ENCODE data around the gene YWHAQ. TPM values are rescaled to one million over a fixed set of nuclear protein-coding genes. Genes with fewer than 3 reads are reported as not detected.

Gene YWHAQ
- total RNA-seq, 1 donor from 2014 or later, result 655 TPM

DNA sequence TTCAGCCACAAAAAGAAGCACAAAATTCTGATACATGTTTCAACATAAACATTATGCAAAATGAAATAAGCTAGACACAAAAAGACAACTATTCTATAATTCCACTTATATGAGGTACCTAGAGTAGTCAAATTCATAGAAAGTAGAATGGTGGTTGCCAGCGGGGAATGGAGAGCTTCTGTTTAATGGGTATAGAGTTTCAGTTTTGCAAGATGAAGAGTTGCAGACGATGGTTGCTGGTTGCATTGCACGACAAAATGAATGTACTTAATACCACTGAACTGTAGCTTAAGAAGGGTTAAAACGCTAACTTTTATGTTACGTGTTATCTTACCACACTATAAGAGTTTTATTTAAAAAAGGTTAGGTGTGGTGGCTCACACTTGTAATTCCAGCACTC lies 13.5 kb downstream of the YWHAQ start:
- TF ChIP-seq CTCF (IDR thresholded peaks at IDR 0.05) (no peak), EZH2phosphoT487 (IDR thresholded peaks at IDR 0.05) (no peak), EZH2 (IDR thresholded peaks at IDR 0.05) (no peak)
- H4K20me1 ChIP-seq (ENCODE audit: low read depth), result peaks cover 96% of the 10 kb centered on the region
- H3K27ac ChIP-seq, result no peak overlapping the region
- Mint-ChIP-seq H3K27ac (no peak overlapping the region), H3K27me3 (ENCODE audit: insufficient read depth, low read depth) (no peaks in the 10 kb centered on the region), H3K4me1 (peaks cover 8% of the 10 kb centered on the region), H3K9me3 (peaks cover 26% of the 10 kb centered on the region), H3K36me3 (peaks cover 78% of the 10 kb centered on the region), H3K4me3 (no peak overlapping the region)
- no peak overlapping the region for H2AFZ ChIP-seq (replicated peaks)
- H3F3A ChIP-seq (ENCODE audit: low read depth), result no peaks in the 10 kb centered on the region
- H3K4me2 ChIP-seq, result no peak overlapping the region
- H3K79me2 ChIP-seq (ENCODE audit: low read depth), result peaks cover 100% of the 10 kb centered on the region
- H3K9me3 ChIP-seq (ENCODE audit: low read depth), result no peaks in the 10 kb centered on the region
- H3K4me1 ChIP-seq, result no peaks in the 10 kb centered on the region
- H3K9ac ChIP-seq, result no peak overlapping the region
- no peak overlapping the region for H3K4me3 ChIP-seq
- peaks cover 5% of the 10 kb centered on the region for H3K36me3 ChIP-seq
- H3K27me3 ChIP-seq, result no peaks in the 10 kb centered on the region
- DNase-seq (ENCODE audit: low spot score), result no peak

GRCh38 chr2:9614562-9614961 lies 16.2 kb downstream of the YWHAQ start:
- TF ChIP-seq EZH2phosphoT487 (IDR thresholded peaks at IDR 0.05) (no peak), EZH2 (IDR thresholded peaks at IDR 0.05) (no peak), CTCF (IDR thresholded peaks at IDR 0.05) (no peak)
- no peak overlapping the region for H3K9ac ChIP-seq
- peaks cover 96% of the 10 kb centered on the region for H4K20me1 ChIP-seq (ENCODE audit: low read depth)
- Mint-ChIP-seq H3K27ac (no peak overlapping the region), H3K27me3 (ENCODE audit: insufficient read depth, low read depth) (no peaks in the 10 kb centered on the region), H3K36me3 (peaks cover 72% of the 10 kb centered on the region), H3K4me3 (no peak overlapping the region), H3K9me3 (peaks cover 17% of the 10 kb centered on the region), H3K4me1 (peaks cover 13% of the 10 kb centered on the region)
- H3K36me3 ChIP-seq, result peaks cover 5% of the 10 kb centered on the region
- no peak for DNase-seq (ENCODE audit: low spot score)
- H3K4me2 ChIP-seq, result no peak overlapping the region
- H3K4me1 ChIP-seq, result no peaks in the 10 kb centered on the region
- H3K4me3 ChIP-seq, result no peak overlapping the region
- H3F3A ChIP-seq (ENCODE audit: low read depth), result no peaks in the 10 kb centered on the region
- no peak overlapping the region for H2AFZ ChIP-seq (replicated peaks)
- no peaks in the 10 kb centered on the region for H3K27me3 ChIP-seq
- peaks cover 100% of the 10 kb centered on the region for H3K79me2 ChIP-seq (ENCODE audit: low read depth)
- H3K9me3 ChIP-seq (ENCODE audit: low read depth), result no peaks in the 10 kb centered on the region
- no peak overlapping the region for H3K27ac ChIP-seq

- DNase-seq (ENCODE audit: low spot score), result no peak
- no peak overlapping the region for H3K27ac ChIP-seq
- no peak overlapping the region for H3K27ac Mint-ChIP-seq
- no peaks in the 10 kb centered on the region for H3K27me3 ChIP-seq
- TF ChIP-seq EZH2phosphoT487 (IDR thresholded peaks at IDR 0.05) (no peak), EZH2 (IDR thresholded peaks at IDR 0.05) (no peak), CTCF (IDR thresholded peaks at IDR 0.05) (no peak)
- no peaks in the 10 kb centered on the region for H3K9me3 ChIP-seq (ENCODE audit: low read depth)
- peaks cover 16% of the 10 kb centered on the region for H3K9me3 Mint-ChIP-seq
- peaks cover 5% of the 10 kb centered on the region for H3K36me3 ChIP-seq
- no peak overlapping the region for H3K4me3 ChIP-seq
- H4K20me1 ChIP-seq (ENCODE audit: low read depth), result peaks cover 96% of the 10 kb centered on the region
- H3K36me3 Mint-ChIP-seq, result peaks cover 70% of the 10 kb centered on the region
- H3K27me3 Mint-ChIP-seq (ENCODE audit: insufficient read depth, low read depth), result no peaks in the 10 kb centered on the region
- H3K4me1 Mint-ChIP-seq, result peaks cover 13% of the 10 kb centered on the region
- H3K4me2 ChIP-seq, result no peak overlapping the region
- H3K4me3 Mint-ChIP-seq, result no peak overlapping the region
- no peaks in the 10 kb centered on the region for H3F3A ChIP-seq (ENCODE audit: low read depth)
- H3K4me1 ChIP-seq, result no peaks in the 10 kb centered on the region
- H3K9ac ChIP-seq, result no peak overlapping the region
- H2AFZ ChIP-seq (replicated peaks), result no peak overlapping the region
- H3K79me2 ChIP-seq (ENCODE audit: low read depth), result peaks cover 100% of the 10 kb centered on the region
Observed at GRCh38 chr2:9613291-9613690, 17.5 kb downstream of the YWHAQ start.

Measured in neural progenitor cell (in vitro differentiated cells).